HG03064 (cell line): ENCODE measurements around the gene ARHGEF4.
A peak's percentile ranks its signal among the peaks of the same experiment; 100 is the strongest.
"Not testable (repeated sequence)": the region's sequence is repeated elsewhere in the genome, so short reads cannot be mapped to it uniquely, and the experiment has no call there.

Source experiments
- ATAC-seq: cut with Tn5 transposase; IDR thresholded peaks from one replicate; pipeline ENCODE4 v1.9.1; 2021; ENCODE audit warnings: low read depth; ENCODE audit not compliant: unreplicated experiment

Gene ARHGEF4

DNA sequence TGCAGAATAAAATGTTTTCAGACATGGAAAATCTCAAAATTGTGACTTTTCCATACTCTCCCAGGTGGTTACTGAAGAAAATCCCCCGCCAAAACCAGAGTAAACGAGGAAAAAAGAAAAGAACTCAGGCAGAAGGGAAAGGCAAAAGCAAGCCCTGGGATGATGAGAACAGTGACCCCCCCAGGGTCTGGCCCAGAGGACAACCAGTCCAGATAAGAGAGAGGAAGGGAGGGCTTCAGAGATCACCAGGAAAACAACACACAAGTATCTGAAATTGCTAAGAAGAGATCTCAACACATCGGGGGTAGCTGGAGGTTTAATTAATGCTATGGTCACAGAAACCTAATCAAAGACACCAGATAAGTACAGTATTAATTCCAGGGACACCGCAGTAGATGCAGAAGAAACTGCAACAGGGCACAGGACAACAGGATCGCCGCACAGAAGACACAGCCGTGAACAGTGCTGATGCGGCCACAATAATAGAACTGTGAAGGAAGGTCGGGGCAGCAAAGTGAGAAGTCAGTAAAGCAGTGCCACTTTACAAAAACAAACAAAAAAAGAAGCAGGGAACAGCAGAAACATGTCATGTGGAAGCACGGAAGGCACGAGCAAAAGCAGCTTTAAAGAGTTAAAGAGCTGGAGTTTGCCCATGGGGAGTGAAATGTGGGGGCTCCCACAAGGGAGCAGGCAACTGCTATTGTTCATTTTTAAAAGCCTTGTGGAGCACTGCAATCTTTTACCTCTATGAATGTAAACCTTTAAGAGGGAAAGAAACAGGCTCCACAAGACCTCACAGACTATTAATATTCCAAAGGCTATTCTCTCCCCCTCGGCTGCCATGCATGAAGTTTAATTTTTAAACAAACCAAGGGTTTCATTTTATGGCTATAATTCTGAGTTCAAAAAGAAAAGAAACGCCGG lies 228.1 kb downstream of the ARHGEF4 start:
- ATAC-seq = no peak

DNA sequence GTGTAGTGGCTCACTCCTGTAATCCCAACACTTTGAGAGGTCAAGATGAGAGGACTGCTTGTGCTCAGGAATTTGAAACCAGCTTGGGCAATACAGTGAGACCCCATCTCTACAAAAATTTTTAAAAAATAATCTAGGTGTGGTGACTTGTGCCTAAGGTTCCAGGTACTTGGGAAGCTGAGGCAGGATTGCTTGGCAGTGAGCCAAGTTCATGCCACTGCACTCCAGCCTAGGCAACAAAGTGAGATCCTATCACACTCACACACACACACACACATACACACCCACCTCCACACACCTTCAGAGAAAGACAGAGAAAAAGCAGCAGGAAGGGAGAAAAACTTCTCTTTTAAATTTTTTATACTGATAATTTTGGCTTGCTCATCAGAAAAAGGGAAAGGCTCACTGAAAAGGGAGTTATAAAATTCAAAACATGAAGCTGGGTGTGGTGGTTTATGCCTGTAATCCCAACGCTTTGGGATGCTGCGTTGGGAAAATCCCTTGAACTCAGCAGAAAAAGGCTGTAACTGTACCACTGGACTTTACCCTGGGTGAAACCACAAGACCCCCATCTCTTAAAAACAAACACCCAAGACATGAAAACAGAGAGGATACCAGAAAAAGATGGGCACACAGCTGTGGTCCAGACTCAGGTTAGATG lies 230.9 kb downstream of the ARHGEF4 start:
- ATAC-seq = no peak

- not testable (repeated sequence) for ATAC-seq
Observed at GRCh38 chr2:131068172-131068571, 231.5 kb downstream of the ARHGEF4 start.

- not testable (repeated sequence) for ATAC-seq
Observed at GRCh38 chr2:131075578-131075977, 238.9 kb downstream of the ARHGEF4 start.

GRCh38 chr2:131076707-131077106 lies 240.0 kb downstream of the ARHGEF4 start:
- ATAC-seq = no peak

DNA sequence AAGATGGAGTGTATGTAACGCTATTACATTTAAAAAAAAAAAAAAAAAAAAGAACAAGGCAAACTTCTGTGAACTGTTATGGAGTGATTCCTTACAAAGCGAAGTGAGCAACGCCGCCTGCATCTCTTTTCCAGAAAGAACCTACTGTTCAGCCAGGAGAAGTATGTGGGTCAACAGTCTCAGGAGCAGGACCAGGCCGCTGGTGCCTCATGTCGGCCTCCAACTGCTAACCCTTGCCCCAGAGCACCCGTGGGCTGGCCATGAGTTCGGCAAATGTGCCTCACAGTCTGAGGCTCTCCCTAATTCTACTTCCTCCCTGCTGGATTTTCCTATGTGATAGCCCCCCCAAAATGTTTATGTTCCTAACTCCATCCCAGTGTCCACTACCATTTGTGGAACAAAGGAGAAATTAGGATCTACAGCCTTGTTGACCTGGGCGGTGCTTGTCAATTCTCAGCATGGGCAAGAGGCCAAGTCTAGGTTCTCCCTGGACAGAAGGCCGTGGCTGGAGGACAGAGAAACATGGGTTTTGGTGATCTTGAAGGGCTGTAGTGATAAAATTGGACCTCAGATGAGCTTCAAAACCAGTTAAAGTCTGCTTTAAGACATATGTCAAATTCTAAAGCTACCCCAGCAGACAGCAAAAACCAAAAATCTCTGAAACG lies 240.6 kb downstream of the ARHGEF4 start:
- ATAC-seq = no peak

DNA sequence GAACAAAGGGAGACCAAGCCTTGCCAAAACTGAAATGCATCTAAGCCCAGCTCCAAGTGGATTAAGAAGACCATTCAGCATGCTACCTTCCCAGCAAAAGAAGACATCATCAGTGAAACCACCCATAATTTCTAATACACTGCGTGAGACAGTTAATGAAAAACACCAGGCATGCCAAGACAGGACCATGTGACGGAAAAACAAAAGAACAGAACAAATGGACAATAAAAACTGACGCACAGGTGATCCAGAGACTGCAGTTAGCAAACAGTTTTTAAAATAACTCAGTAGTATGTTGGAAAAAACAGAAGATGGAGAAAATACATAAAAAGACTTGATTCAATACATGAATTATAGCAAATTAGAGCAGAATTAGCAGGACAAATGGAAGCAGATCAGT lies 241.3 kb downstream of the ARHGEF4 start:
- no peak for ATAC-seq

DNA sequence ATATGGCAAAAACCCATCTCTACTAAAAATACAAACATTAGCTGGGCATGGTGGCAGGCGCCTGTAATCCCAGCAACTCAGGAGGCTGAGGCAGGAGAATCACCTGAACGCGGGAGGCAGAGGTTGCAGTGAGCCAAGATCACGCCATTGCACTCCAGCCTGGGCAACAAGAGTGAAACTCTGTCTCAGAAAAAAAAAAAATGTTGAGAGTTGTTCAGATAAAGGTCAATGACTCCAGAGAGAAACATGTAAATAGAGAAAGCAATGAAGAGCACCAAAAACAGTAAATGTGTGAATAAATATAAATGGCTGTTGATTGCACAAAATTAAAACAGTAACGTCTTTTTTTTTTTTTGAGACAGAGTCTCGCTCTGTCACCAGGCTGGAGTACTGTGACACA lies 243.2 kb downstream of the ARHGEF4 start:
- not testable (repeated sequence) for ATAC-seq

DNA sequence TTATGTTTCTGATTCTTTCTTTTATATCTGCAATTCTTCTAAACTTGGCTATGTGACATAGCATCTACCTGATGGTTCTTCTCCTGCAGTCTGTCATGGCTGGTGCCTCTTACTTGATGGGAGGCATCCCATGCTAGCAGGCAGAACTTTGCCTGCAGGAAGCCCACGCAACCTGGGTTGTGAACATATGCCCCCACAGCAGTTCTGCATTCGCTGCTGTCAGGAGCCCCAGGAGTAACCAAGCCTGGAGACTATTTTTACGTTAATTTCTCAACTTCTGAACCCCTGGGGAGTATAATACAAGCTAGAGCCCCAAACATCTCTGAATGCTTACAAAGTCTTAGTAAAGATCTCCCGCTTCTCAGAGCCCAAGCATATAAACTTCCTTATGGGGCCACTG lies 244.5 kb downstream of the ARHGEF4 start:
- no peak for ATAC-seq

DNA sequence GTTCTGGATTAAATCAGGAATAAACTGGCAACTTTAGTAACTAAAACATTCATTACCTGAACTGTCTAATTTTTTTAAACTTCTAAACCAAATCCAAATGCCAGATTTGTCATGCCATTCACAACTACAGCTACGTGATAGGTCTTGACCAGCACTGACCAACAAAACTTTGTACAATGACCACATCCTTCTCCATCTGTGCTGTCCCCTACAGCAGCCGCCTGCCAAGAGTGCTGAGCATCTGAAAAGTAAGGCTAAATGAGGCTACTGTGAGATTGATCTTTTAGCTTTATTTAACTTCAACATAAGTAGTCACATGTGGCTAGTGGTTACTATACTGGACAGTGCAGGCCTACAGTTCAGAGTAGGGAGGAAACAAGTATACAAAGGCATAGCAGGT lies 248.9 kb downstream of the ARHGEF4 start:
- ATAC-seq = no peak

DNA sequence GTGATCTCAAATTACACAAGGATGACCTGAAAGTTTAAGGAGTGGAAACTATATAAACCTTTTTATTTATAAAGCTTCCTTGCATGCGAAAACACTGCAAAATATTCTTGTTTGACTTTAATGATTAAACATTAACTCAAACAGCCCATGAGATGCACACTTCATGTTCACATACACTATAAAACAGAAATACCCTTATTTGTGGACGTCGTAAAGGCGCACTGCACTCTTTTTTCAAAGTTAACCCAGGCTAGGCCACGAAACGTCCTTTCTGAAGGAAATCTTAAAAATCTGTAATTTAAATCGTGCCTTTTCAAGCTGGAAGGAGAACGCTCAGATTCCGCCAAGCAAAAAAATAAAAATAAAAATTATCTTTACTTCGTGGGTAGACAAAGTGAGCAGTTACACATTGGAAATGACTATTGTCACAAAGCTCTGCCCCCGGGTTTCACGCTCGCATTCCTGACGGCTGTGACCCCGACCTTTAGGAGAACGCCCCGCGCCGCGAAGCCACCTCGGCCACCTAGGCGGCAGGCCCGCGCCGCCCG lies 255.8 kb downstream of the ARHGEF4 start:
- no peak for ATAC-seq

GRCh38 chr2:131093006-131093695 lies 256.4 kb downstream of the ARHGEF4 start, which contains the start of gene FAM168B:
Gene FAM168B, minus strand, starts transcription at chr2:131093460. Its CDS starts 10,814 bp downstream, at chr2:131082646.
- peak; percentile 72 for ATAC-seq

- peak; percentile 73 for ATAC-seq
Observed at GRCh38 chr2:131093696-131094462, 257.2 kb downstream of the ARHGEF4 start.

- no peak for ATAC-seq
Observed at GRCh38 chr2:131094463-131095281, 258.0 kb downstream of the ARHGEF4 start.
